Esophagus squamous epithelium (tissue), 5 donors: ENCODE results near the gene CEP170B. TPM values are rescaled to one million over a fixed set of nuclear protein-coding genes. Genes with fewer than 3 reads are reported as not detected.

Experiments used
- DNase-seq: peaks from one replicate; lab custom pipeline; 2025; lab: John Stamatoyannopoulos, UW
- H3K27ac ChIP-seq, 4 donors: fragments of 200-600 bp; sonication (generic); one replicate each; pipeline ENCODE4 v1.5.1; 2016 to 2019; ENCODE audit warnings: mild to moderate bottlenecking in 1 of 4
- H3K27me3 ChIP-seq, 4 donors: fragments of 200-600 bp; sonication (generic); 1 replicate in 3 of 4; 2 replicates in 1 of 4; pipeline versions ENCODE4 v1.5.1 to v1.6.0; 2017 to 2021; ENCODE audit warnings: antibody characterized with exemption in 1 of 4
- H3K36me3 ChIP-seq, 3 donors: fragments of 200-600 bp; sonication (generic); one replicate each; pipeline ENCODE4 v1.5.1; 2016 to 2019
- H3K4me1 ChIP-seq, 3 donors: fragments of 200-600 bp; sonication (generic); one replicate each; pipeline ENCODE4 v1.5.1; 2017 to 2019
- H3K4me3 ChIP-seq, 4 donors: fragments of 200-600 bp; sonication (generic); 1 replicate in 3 of 4; 2 replicates in 1 of 4; pipeline ENCODE4 v1.5.1; 2016 to 2019; ENCODE audit warnings: mild to moderate bottlenecking in 2 of 4, moderate library complexity in 1 of 4
- H3K9me3 ChIP-seq, 3 donors: fragments of 200-600 bp; sonication (generic); one replicate each; pipeline ENCODE4 v1.5.1; 2016 to 2019
- CTCF ChIP-seq, 6 experiments: fragments of 450-650 bp in 4 of 6; fragments of 200-600 bp in 2 of 6; sonication (generic) in 2 of 6; IDR thresholded peaks; one replicate each; pipeline ENCODE4 v1.5.1; 2016 to 2019; ENCODE audit warnings: antibody characterized with exemption in 6 of 6, mild to moderate bottlenecking in 4 of 6, moderate library complexity in 4 of 6
- POLR2A ChIP-seq, 4 donors: fragments of 450-650 bp; IDR thresholded peaks; one replicate each; pipeline ENCODE4 v1.6.1; 2017; ENCODE audit warnings: antibody characterized with exemption in 4 of 4, mild to moderate bottlenecking in 4 of 4, moderate library complexity in 3 of 4
- WGBS, 2 donors: methylation state at CpG; one replicate each; pipeline ENCODE4 v1.1.5; 2018; 5-methylcytosine and 5-hydroxymethylcytosine counted together
- intact Hi-C: fragments of 100-400 bp; cut with DNase I; formaldehyde crosslinking; loops from one replicate; pipeline ENCODE4 v1.15.0; 2022
- total RNA-seq, 4 donors: library from RNA; depleted of rRNA; stranded (reverse); fragments of >200 nt; gene quantifications; one replicate each; pipeline ENCODE4 v1.1.0, GENCODE V29; 2016
- donor health status: DM: yes; HTN: yes; CAD: no.

CEP170B gene
- total RNA-seq, 4 donors from 2014 or later, result 18.2 to 41.0 (median 30.6) TPM

DNA sequence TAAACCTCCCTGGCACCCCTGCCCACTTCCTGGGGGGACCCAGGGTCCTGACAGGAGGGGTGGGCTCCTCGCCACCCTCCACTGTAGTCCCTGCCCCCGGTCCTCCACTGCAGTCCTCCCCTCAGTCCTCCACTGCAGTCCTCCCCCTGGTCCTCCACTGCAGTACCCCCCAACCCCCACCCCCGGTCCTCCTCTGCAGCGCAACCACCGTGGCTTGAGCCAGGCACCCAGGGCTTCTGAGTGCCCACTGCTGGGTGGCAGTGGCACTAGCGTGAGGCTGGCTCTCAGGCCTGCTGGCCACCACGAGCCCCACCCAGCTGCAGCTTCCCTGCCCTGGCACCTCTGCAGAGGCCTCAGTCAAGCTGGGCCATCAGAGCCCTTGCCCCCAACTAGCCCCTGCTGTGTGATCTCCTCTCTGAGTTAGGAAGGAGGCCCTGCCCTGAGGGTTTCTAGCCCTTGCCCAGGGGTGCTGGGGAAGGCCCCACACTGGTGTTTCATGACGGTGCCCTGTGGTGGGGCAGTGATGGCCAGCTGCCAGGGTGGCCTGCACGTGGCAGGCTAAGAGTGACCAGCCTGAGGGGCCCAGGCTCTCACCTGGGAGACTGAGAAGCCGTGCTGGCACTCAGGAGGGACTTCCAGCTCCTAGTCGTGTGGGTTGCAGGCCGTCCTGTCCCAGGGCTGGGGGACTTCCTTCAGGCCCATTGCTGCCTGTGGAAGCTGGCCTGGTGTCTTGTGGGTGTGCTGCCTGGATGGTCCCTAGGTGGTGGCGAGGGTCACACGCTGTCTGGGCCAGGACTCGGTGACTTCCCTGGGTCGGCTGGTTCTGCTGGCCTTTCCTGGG lies 9.7 kb downstream of the CEP170B start:
- H3K9me3 ChIP-seq, result no peaks in the 10 kb centered on the region
- WGBS, 2 donors, result 26 to 55% methylated on average over 3 to 4 of the region's 16 CpGs
- H3K4me3 ChIP-seq, result peak overlapping the region in 1 of 4 donors; percentile 23
- H3K4me1 ChIP-seq, result peaks cover 24 to 62% (median 30%) of the 10 kb centered on the region in 3 donors
- no peaks in the 10 kb centered on the region for H3K27me3 ChIP-seq
- intact Hi-C loops, result no loop called here
- peaks cover 0 to 47% (median 0%) of the 10 kb centered on the region in 3 donors for H3K36me3 ChIP-seq
- no peak for DNase-seq
- no peak for TF ChIP-seq CTCF (IDR thresholded peaks at IDR 0.05)
- peak overlapping the region; percentile 1 to 75 (median 44) for H3K27ac ChIP-seq

DNA sequence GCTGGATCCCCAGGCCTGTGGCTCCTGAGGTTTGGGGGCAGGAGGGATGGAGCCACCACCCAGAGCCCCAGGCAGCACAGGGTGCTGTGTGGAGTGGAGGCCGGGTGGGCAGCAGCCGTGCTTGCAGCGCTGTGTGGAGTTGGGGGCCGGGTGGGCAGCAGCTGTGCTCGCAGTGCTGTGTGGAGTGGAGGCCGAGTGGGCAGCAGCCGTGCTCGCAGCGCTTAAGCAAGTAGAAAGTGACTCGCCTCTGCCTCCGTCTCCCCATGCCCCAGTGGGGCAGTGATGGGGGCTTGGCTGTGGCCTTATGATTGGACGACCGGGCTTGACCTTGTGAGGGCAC lies 10.3 kb downstream of the CEP170B start:
- DNase-seq, result no peak
- Histone ChIP-seq H3K27me3 (no peaks in the 10 kb centered on the region), H3K4me3 (no peak overlapping the region), H3K4me1 (peaks cover 24 to 60% (median 30%) of the 10 kb centered on the region in 3 donors), H3K36me3 (peaks cover 0 to 47% (median 0%) of the 10 kb centered on the region in 3 donors), H3K9me3 (no peaks in the 10 kb centered on the region), H3K27ac (no peak overlapping the region)
- intact Hi-C loops, result no loop called here
- TF ChIP-seq CTCF (IDR thresholded peaks at IDR 0.05) (no peak), POLR2A (IDR thresholded peaks at IDR 0.05) (no peak)
- WGBS, 2 donors, result 80 to 100% methylated on average over 1 of the region's 13 CpGs

DNA sequence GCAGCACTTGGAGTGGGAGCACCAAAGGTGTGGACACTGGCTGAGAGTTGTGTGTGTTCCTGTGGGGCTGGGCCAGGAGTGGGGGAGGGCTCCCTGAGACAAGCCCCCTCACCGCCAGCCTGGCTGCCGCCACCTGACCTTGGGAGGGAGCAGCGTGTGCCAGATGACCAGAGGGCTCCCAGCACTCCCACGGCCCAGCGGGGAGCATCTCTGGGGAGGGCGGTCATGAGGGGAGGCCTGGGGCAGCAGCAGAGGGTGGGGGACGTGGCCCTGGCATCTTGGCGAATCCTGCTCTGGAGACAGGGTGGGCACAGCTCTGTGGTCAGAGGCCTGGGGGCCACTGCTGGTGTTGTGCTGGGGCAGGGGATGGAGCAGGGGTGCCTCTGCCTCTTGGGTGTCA lies 10.7 kb downstream of the CEP170B start:
- Histone ChIP-seq H3K27me3 (no peaks in the 10 kb centered on the region), H3K36me3 (peaks cover 0 to 47% (median 0%) of the 10 kb centered on the region in 3 donors), H3K4me3 (no peak overlapping the region), H3K9me3 (no peaks in the 10 kb centered on the region), H3K27ac (no peak overlapping the region), H3K4me1 (peaks cover 24 to 56% (median 30%) of the 10 kb centered on the region in 3 donors)
- DNase-seq, result no peak
- no peak for TF ChIP-seq POLR2A (IDR thresholded peaks at IDR 0.05)
- no peak for TF ChIP-seq CTCF (IDR thresholded peaks at IDR 0.05)
- intact Hi-C loops, result no loop called here
- WGBS, 2 donors, result no CpG with 5 or more reads among the region's 8 CpGs

DNA sequence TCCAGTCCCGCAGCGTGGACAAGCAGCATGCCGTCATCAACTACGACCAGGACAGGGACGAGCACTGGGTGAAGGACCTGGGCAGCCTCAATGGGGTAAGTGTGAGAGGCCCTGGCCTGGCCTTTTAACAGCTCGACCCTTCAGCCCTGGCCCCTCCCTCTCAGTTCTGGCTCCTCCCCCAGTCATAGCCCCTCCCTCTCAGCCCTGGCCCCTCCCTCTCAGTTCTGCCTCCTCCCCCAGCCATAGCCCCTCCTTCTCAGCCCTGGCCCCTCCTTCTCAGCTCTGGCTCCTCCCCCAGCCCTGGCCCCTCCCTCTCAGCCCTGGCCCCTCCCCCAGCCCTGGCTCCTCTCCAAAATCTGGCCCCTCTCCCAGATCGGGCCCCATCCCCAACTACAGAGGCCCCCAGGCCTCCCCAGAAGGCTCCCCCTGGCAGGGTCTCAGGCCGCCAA lies 11.2 kb downstream of the CEP170B start:
- intact Hi-C loops, result no loop called here
- TF ChIP-seq CTCF (IDR thresholded peaks at IDR 0.05) (no peak), POLR2A (IDR thresholded peaks at IDR 0.05) (no peak)
- Histone ChIP-seq H3K4me1 (peaks cover 24 to 55% (median 30%) of the 10 kb centered on the region in 3 donors), H3K9me3 (no peaks in the 10 kb centered on the region), H3K27me3 (no peaks in the 10 kb centered on the region), H3K4me3 (no peak overlapping the region), H3K27ac (no peak overlapping the region), H3K36me3 (peaks cover 0 to 51% (median 0%) of the 10 kb centered on the region in 3 donors)
- WGBS, 2 donors, result 90 to 94% methylated on average over 6 of the region's 8 CpGs
- DNase-seq, result no peak

GRCh38 chr14:104877066-104877805 lies 12.2 kb downstream of the CEP170B start:
- no peak for TF ChIP-seq POLR2A (IDR thresholded peaks at IDR 0.05)
- TF ChIP-seq CTCF (IDR thresholded peaks at IDR 0.05), result no peak
- H3K27me3 ChIP-seq, result no peaks in the 10 kb centered on the region
- H3K36me3 ChIP-seq, result peaks cover 0 to 58% (median 0%) of the 10 kb centered on the region in 3 donors
- no peak for DNase-seq
- H3K4me1 ChIP-seq, result peaks cover 24 to 53% (median 30%) of the 10 kb centered on the region in 3 donors
- WGBS, 2 donors, result 64 to 97% methylated on average over 5 of the region's 14 CpGs
- H3K4me3 ChIP-seq, result no peak overlapping the region
- no peaks in the 10 kb centered on the region for H3K9me3 ChIP-seq
- intact Hi-C loops, result no loop called here
- no peak overlapping the region for H3K27ac ChIP-seq
